ENCODE data around the gene CCDC116.

- TF ChIP-seq CTCF (IDR thresholded peaks at IDR 0.05) (no peak), POLR2A (IDR thresholded peaks at IDR 0.05) (no peak)
These were observed 50.8 kb downstream of the CCDC116 start for GRCh38 chr22:21683401-21683811.
